NCI-H1048 (cell line): ENCODE data around the gene RIT2.
"Not testable (repeated sequence)": the region's sequence is repeated elsewhere in the genome, so short reads cannot be mapped to it uniquely, and the experiment has no call there.

Experiments used
- DNase-seq: peaks from one replicate; lab custom pipeline; 2025; lab: John Stamatoyannopoulos, UW

The RIT2 gene

DNA sequence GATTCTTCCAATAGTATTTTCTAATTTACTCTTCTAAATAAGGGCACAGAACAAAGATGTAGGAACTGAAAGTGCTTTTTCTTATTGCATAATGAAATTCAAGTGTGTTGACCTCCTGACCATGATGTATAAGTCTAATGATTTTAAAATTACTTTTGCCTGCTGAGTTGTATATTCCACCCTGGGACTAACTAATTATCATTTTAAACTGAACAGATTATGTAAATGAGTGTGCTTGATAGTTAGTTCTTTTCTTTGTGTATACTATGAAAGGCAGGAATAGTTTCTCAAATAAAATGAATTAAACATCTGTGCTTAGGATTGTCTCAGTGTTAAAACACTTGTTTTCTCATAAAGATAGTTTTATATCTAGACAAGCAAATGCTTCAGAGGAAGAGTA, 284.5 kb downstream of the RIT2 start:
- DNase-seq = no peak

DNA sequence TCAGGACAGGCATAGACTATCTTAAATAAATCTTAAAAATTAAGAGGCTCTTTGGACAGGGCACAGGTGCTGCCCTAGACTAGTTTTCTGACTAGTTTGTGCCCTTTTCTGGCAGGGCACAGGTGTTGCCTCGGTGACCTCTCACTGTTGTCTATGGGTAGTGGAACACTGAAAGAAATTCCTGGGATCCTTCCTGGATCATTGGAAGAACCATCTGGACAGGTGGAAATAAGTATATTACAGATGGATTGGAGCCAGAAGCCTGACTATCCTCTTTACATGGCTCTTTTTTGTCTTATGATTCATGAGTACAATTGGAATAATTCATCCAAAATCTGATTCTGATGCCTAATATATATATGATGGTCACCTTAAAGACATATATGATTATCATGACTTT, 286.6 kb downstream of the RIT2 start:
- no peak for DNase-seq

DNA sequence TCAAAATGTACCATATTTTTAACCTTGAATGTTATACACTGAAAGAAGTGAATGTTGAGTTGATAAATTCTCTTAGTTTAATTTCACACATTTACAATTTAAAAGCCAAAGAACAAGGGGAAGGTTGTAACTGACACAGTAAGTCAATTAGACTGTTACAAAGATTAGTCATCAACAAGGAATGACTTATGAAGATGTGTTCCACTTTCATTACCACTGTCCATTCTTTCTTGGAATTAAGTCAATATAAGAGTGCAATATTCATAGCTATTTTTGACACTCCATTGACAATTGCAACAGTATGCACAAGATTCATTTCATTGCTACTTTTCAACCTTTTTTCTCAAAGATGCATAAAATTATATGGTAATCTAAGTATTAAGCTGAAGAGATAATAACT, 291.3 kb downstream of the RIT2 start:
- DNase-seq = no peak

DNA sequence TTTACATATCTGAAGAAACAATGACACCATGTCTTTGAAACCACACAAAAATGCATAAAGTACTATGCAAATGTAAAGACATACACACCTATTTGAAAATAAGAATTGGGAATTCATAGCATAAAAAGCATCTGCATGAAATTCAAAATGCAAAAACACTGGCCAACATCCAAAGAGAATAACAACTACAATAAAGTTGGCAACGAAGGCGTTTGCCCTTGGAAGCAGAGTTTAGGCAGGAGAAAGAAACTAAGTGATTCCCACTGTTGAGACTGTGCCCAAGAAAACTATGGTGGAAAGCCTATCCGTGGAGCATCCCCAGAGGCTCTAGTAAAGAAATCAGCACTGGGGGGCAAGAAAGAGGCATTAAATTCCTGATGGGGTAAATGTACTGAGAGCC, 292.8 kb downstream of the RIT2 start:
- DNase-seq = no peak

DNA sequence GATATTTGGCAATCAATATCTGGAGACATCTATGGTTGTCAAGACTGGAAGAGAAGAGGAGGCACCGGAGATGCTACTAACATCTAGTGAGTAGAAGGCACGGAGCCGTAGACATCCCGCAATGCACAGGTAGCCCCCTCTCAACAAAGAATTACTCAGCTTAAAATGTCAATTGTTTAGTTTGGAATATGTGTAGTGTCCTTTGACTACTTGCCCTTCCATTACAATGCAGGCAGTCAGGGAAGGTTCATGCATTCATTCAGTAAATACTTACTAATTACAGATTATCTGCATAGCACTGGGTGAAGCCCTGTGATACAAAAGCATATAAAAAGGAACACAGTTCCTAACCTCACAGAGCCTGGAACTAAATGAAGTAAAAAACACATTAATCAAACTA, 294.0 kb downstream of the RIT2 start:
- DNase-seq = no peak

DNA sequence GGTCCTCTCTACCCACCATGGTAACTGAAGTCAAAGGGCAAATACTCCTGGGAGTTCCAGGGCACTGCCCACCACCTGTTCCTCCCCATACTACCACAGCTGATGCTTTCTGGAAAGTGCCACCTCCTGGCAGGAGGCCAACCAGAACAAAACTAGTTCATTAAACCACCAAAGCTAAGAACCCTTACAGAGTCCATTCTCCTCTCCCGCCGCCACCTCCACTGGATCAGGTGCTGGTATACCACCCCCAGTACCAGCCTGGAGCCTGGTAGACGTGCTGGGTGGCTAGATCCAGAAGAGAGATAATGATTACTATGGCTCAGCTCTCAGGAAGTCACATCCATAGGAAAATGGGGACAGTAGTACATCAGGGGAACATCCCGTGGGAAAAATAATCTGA, 300.9 kb downstream of the RIT2 start:
- DNase-seq = no peak

DNA sequence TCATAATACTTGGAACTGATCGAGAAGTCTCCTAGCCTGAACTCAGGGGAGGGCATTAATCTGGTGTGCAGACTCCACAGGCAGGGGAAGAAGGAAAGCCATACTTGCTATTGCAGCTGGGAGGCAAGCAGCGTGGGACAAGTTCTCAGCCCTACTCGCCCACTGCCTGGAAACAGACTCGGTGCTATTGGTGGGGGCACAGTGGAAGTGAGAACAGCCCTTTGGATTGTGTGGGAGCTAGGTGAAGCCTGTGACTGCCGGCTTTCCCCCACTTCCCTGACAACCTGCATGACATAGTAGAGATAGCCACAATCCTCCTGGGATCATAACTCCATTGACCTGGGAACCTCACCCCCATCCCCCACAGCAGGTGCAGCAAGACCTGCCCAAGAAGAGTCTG, 301.3 kb downstream of the RIT2 start:
- no peak for DNase-seq

DNA sequence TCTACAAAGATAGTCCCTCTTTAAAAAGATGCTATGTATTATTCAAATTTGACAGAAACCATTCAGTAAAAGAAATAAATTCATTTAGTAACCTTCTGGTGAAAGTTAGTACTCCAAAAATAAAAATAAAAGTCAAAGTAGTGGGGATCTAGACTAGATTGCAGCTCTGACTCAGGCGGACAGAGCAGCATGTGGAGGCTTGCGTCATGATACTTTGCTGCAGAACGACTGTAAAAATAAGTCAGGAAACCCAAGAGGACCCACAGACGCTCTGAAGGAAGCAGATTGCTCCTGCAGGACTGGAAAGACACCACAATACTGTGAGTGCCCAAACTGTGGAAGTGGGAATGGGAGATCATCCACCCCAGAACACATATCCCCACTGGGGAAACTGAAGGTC, 301.9 kb downstream of the RIT2 start:
- no peak for DNase-seq

DNA sequence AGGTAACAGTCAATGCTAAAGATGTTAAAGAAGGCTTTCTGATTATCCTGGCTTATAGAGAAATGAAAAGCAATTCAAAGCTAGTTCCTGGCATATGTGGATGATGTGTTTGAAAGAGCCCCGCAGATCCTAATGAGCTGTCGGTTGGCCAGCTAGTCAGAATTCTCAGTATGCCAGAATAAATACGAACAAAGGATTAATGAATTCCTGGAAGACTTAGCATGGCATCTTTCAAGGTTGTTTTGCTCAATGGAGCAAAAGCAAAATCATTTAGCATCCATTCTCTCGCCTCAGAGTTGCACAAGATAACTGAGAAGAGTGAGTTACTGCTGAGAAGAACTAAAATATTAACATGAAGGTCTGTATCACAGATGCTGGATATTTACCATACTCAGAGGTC, 307.6 kb downstream of the RIT2 start:
- no peak for DNase-seq

DNA sequence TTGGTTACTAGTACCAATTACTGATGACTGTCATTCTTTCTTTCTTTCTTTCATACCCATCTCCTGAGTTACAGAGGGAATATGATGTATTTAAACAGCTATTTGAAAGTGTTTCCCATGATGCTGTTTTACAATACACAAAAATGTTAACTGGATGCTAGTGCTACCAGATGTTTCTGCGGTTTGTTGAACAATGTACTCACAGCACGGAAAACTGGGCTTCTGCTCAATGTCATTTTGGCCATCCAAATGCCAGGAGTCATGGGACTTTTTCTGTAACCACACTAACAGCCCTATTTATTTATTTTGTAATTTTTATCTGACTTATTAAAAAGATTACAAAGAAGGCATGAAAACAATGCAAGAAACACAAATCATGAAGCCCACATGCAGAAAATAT, 313.8 kb downstream of the RIT2 start:
- DNase-seq = no peak

DNA sequence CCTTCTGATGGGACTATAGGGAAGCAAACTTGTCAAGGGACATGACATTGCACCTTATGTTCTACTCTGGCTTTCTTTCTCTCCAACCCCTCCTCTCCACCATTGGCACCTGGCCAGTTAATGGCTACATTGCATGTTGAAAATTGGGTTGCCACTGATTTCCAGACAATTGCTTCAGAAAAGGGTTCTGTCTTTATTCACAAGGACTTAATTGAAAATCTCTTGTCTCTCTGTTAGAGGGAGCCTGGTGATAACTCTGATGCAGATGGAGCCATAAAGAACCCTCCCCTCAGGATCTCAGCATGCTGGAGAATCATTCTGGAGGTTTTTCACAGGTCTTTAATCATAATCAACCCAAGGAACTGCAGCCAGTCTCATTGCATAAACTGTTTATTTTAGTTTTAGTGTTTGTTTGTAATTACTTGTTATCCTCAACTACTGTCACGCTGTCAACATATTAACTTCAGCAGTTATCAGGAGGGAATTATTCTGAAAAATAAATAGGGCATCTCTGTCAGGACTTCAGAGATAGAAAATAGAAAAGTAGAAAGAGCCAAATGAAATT, 316.8 kb downstream of the RIT2 start:
- DNase-seq = no peak

DNA sequence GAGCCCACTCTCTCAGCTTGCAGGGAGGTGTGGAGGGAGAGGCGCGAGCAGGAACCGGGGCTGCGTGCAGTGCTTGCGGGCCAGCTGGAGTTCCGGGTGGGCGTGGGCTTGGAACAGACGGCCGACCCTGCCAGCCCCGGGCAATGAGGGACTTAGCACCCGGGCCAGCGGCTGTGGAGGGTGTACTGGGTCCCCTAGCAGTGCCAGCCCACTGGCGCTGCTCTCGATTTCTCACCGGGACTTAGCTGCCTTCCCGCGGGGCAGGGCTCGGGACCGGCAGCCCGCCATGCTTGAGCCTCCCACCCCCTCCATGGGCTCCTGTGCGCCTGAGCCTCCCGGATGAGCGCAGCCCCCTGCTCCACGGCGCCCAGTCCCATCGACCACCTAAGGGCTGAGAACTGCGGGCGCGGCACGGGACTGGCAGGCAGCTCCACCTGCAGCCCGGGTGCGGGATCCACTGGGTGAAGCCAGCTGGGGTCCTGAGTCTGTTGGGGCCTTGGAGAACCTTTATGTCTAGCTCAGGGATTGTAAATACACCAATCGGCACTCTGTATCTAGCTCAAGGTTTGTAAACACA, 320.2 kb downstream of the RIT2 start:
- DNase-seq = not testable (repeated sequence)

DNA sequence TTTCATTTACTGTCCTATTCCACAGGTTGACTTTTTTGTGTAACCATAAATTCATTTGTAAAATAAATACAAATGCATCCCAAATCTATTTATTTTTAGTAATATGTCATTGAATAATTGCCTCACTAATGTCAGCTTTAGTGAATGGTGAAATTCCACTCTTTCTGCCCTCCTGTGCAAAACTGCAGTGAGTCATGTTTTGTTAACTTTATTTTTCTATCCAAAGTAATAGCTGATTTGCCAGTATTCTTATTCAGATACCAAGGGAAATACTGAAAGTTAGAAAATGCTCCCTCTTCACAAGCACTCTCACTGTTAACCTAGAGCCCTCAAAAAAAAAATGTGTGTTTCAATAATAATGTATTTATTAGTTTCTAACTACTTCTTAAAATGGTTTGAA, 322.8 kb downstream of the RIT2 start:
- DNase-seq = no peak

DNA sequence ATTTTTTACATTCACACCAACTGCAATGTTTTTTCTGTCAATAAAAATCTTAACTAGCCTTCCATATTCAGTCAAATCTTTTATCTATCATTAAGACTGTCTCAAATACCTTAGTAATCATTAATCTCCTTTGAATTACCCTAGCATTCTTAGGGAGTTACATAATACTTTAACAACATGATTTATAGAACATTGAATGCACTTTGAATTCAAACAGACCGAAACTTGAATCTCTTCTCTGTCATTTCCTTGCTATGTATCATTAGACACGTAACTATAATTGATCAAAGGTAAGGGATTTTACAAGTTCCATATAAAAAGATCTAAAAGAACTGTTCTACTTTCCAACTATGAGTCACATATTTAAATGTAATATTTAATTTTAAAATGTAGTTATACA, 330.9 kb downstream of the RIT2 start:
- DNase-seq = no peak

DNA sequence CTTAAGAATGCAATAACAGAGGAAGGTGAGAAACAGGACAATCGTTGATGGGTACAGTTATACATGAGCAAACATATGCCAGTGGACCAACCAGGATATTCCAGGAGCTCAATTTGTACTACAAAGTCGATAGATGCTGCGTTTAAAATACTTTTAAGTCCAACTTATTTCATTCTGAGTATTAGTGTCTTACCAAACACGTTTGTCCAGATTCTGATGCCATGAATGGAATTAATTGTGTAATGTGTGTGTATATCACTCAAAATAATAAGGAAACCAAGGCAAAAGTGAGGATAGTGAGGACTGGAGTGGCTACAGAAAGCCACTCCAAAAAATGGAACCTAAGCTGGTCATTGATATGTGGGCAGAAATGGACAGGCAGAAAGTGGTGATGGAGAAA, 332.6 kb downstream of the RIT2 start:
- DNase-seq = no peak

DNA sequence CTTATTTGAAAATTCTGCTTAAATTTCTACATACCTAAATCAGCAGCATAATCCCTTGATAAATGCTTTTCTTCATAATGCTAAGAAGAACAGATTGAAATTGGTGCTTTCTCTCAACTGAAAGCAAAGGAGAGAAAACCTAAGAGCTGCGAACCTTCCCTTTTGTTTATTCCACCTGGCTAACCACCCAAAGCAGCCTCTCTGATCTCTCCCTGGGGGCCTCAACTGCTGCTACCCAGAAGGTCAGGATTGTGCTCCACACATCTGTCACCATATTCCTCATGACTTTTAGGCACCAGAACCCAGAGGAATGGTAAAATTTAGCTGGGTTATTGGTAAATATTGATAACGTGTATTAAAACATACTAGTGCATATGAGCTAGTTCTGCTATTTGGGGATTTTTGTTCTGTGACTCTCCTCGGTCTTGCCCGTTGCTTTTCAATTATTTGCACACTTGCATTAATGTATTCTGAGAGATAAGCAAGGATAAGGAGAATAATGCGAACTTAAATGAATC, 334.1 kb downstream of the RIT2 start:
- no peak for DNase-seq

DNA sequence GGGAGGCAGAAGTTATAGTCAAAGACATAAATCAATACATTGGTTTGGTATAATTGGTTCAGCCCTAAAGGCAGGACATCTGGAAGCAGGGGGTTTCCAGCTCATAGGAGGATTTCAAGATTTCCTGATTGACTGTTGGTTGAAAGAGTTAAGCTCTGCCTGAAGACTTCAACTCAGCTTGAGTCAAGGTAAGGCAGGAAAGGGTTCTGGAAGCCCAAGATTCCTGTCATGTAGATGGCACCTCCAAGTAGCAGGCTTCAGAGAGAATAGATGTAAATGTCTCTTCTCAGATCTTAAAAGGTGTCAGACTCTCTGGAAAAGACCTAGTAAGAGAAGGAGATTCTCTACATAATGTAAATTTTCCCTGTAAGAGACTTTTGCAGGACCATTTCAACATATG, 335.3 kb downstream of the RIT2 start:
- no peak for DNase-seq

DNA sequence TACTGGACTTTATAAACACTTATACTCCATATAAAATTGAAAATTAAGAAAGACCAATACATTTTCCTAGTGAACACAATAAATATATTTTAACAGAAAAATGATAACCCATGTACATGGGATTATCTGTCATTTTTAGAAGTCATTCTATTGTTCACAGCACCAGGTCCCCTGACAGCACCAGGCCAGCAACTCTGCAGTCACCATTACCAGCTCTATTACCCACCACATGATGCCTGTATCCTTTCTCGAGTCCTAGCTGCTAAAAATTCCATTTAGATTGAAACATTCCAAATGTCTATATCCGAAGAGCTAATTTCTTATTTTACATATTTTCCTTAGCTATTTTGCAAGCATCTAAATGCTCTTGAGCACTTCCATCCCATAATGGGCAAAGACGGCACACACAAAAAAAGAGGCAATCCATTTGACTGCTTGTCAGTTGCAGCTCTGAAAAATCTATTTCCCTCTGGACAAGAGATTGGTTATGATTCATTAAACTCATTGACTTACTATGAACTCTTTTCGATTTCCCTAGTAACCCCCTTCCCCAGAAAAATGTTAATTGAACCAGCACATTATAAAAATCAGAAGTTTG, 336.9 kb downstream of the RIT2 start:
- DNase-seq = no peak

DNA sequence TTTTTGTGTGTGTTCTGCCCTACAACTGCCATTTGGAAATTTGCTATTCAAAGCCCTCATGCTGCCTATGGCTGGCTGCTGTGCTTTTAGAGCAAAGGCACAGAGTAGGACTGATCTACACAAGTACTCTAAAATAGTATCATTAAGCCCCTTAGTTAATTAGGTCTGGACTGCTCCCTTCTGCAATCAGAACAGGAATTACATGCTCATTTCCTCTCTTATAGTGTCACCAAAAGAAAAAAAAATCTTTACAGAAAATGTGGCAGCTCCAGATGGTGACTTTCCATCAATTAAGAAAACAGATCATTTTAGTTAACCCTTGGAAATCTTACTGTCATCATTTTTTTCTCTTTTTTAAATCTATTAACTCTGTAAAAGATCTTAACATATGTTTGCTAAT, 337.5 kb downstream of the RIT2 start:
- DNase-seq = no peak

DNA sequence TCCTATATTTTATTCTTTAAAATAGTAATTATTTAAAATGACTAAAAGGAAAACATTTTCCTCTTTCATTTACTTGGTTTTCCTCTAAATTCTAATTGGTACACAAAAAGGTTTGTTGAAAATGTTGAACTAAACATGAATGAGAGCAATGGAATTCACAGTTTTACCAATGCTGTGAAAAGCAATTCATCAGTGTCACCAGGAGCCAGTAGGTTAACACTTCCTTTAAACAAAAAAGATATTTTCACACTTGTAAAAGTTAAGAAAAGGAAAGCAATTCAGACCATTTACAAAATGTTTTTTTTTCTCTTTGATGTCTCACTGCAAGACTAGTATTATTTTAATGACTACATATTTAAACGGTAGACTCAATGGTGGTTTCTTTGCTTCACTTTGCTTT, 341.6 kb downstream of the RIT2 start:
- DNase-seq = no peak

DNA sequence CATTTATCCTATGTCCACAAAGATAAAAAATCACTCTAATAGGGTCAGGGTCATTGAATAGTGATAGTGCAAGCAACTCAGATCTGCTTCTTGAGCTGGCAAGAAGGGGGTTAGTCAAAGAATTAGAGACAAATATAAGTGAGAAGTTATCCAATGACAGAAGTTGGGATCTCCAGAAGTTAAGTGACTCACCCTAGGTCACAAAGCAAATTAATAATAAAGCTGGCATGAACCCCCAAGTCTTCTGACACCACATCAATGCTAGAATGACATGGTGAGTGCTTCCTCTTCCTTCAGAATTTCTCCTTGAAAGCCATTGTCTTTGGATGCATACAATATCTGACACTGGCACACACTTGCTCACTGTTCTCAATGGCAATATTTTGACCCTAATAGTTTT, 343.5 kb downstream of the RIT2 start:
- DNase-seq = no peak

DNA sequence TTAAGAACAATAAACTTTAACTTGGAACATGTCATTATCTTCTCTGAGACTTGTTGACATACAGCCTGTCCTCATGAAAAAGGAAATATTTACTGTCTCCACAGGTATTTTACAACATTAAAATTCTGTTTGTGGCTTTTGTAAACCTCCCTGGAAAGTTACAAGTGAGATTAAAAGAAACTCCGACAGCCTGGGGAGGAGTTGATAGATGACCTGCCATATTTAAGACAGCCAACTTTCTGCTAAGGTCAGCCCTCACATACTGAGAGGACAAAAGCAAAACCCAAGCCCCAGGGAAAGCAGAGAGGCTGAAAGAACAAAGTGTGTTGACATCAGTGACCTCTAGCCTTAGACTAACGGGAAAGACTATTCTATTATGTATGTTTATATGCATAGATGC, 350.2 kb downstream of the RIT2 start:
- no peak for DNase-seq

DNA sequence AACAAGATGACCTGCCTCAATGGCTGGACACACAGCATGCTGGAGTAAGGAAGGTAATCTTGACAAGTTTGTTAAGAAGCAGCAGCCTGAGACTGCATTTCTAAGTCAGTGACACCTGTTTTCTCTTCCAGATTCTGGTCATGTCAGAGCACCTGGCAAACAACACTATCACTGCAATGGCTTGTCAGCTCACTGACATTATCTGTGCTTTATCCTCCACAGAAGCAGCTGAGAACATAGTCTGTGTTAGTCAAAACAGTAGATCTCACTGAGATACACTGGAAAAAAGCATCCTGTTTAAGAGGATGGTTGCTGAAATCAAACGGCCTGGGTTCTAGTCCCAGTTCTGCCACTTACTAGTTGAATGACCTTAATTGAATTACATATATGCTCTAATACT, 355.2 kb downstream of the RIT2 start:
- DNase-seq = no peak

DNA sequence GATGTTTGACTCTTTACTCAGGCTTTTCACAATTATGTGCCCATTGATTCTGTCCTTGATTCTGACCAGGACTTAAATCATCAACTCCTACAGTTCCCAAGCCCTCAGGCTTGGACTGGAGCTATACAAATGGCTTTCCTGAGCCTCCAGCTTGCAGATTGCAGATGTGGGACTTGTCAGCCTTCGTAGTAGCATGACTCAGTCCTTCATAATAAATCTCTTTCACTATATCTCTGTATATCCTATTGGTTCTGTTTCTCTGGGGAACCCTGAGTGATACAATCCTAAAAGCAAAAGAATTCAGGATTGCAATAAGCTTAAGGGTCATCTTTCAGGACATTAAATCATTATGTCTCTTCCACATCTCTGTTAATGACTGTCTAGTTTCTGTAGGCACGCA, 356.6 kb downstream of the RIT2 start:
- DNase-seq = no peak
